NCI-H128 (cell line): Measurements from ENCODE around the gene LRP1B.

Source experiments
- DNase-seq: peaks from one replicate; lab custom pipeline; 2025; ENCODE audit not compliant: unreplicated experiment; lab: John Stamatoyannopoulos, UW

The LRP1B gene

DNA sequence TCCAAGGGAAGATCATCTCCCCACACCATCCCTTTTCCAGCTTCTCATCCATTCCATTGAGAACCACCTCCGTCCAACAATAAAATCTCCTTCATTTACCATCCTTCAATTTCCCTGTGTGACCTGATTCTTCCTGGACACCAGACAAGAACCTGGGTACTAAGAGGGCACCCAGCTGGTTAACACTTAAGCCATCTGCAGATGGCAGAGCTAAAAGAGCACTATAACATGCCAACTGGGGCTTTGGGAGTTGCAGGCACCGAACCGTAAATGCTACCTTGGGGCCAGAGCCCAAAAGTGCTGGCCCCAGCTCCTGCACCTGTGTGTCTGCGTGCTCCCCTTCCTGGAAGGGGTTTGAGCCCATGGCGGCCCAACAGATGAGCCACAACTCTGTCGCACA is 655.0 kb downstream of the LRP1B start:
- no peak for DNase-seq

DNA sequence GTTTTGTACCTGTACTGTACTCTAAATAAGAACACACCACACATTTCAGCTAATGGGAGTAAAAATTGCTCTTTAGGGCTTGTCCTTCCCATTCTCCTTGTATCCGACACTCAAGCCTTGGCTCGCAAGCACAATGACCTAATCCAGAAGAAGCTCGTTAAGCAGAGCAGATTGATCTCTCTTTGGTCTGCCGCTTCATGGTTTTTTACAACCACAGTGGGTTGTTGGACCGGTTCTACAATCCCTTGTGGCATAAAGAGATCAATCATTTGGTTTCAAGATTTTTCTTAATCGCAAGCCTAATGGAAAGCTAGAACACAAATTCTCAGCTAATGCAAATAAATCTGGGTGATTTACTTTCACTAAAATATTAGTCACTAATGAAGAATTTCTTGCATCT is 662.1 kb downstream of the LRP1B start:
- DNase-seq, result no peak

DNA sequence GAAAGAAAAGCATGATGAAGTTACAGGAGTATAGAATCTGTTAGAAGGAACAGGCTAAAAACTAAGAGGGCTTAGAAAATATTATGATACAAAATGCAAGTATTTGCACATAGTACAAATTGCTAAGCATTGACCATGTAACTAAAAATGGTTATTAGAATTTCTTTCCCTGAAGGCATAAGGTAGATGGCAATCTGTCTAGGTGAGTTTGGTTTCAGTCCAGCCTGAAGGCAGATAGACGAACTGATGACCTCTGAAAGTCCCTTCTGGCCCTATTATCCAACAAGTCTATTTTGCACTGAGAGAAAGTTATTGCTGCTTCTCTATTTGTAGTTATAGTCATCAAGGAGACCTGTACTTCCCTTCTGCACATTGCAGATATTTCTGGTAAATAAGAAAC is 663.5 kb downstream of the LRP1B start:
- DNase-seq, result no peak

DNA sequence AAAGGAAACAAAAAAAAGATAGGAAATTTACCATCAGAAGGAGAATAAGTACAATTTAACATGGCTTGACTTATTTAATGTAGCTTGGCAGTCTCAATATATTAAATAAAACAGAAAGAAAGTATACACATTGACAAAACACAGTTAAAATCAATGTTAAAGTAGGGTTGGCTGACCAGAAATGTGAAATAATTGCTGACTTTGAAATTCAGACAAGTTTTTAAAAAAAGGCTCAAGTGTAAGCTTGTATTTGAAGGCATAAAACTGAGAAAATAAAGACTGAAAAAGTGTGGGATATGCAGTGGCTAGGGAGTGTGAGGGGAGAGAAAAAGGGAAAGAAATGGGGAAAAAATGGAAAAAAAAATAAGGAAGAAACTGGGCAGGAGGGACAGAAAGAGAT is 665.8 kb downstream of the LRP1B start:
- DNase-seq, result no peak

DNA sequence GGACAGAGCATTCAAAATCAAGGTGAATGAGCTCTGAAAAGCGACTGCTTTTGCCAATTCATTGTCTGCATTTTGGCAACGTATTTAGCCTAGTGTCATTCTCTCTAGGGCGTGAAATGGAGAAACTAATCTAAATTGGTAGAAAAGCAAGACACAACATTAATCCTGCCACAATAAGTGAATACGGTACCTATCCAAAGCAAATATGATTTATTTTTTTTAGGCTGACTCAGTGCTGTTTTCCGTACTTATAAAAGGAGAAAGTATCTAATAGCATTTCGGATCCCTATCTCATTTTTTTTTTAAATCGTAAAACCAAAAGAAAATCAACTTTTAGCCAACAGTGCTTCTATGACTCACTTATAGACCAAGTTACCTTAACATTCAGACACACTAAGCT is 672.5 kb downstream of the LRP1B start:
- no peak for DNase-seq

DNA sequence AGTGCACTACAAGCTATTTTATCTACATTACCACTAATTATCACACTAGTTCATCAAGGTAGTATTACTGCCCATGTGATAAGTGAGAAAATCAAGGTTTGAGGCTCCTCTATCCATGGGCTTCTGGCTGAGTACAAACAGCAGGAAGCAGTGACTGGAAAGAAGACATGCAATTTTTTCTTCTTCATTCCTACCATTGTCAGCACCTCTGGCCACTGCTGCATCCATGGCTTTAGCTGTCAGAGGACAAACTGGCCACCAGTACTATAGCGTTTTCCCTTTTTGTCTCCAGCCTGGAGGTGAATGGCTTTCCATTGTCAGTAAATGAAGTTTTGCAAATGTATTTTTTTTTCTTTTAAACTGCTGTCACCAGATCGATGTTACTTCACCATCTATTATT is 674.9 kb downstream of the LRP1B start:
- DNase-seq, result no peak

DNA sequence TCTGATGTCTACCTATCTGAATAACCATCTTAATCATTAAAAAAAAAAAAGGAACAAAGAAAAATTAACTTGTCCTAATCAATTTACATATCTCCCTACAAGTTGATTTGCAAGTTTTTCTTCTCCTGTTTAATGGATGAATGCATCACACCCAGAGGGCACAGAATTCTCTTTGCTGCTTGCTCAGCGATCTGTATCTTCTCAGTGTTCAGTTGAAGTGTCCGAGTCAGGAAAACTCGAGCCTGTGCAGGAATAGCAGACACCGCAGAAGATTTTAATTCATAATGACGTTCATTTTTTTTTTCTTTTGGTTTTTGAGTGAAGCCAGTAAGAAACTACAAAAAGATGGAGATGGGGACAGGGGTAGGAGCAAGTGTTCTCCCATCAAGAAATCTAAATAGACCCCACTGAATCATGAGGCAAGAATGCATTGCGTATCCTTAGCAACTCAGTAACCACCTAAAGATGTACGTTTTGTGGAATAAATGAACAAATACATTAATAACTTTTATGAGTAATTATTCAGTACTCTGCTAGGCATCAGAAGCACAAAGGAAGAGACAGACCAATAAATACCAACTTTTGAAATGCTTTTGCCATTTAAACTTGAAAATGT is 675.5 kb downstream of the LRP1B start:
- DNase-seq, result no peak

DNA sequence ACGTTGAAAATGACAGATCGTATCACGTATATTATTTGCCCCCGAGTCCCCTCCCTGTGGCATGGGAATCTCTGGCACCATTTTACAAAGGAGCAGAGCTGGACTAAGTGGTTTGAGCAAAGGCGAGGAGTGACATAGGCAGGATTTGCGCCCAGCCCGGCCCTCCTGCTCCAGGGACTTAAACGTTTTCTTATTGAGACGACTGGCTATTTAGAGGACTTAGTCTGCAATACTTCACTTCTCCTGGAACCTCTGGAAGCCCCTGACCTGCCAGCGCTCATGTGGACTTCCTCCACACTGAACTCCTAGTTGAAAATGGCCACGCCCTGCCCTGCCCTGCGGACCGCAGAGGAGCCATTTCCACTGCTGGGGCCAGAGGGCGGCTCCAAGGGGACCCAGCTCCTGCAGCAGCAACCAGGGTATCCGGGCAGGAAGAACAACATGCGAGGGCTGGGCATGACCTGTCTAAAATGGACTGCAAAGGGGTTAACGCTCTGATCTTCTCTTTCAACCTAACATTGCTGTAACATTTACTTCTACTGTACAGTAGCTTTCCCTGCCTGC is 690.7 kb downstream of the LRP1B start:
- no peak for DNase-seq

DNA sequence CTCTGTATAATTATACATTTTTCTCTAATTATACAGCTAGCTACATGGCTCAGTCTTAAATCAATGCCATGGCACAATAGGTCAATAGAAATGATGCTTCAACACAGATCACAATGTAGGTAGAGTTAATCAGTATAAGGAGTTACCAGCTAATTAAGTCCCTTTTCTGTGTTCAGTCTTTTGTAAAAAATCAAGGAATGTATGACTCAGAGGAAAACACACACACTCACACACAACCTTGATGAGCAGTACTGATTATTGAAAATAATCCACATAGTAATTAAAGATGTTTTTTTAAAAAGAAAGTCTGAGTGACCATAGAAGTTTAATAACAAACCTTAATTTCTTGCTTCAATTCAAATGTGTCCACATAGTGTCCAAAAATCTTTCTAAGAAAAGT is 691.3 kb downstream of the LRP1B start:
- DNase-seq, result no peak

DNA sequence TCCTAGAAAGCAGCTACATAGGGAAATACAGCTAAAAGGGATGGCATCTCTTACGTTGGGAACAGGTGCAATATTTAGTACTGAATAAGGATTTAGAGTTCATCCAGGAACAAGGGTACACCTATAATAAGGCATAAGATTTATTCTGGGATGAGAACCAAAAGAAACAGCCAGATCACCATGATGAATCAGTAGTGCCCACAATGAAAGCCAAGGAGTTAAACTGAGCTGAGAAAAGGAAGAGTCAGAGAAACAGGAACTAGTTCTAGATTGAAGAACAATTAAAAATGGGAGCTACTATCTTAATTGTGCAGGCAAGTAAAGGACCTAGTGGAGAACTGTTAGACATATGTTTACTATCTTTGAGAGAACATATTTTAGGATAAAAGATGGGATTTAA is 692.3 kb downstream of the LRP1B start:
- DNase-seq, result no peak

DNA sequence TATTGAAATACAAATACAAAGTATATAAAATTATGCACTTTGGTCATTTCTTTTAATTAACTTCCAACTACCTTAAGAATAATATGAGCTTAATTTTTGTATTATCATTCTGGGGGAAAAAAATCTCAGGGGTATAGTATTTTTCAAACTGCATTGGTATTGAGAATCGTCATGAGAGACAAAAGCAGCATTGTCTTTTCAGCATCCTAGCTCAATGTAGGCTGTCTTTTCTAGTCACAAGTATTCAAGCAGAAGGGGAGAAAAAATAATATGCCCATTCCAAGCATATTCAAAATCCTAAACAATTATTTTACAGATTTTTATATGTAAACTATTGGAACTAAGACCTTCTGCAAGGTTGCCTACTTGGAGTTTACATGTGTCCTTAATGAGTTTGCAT is 693.3 kb downstream of the LRP1B start:
- no peak for DNase-seq

DNA sequence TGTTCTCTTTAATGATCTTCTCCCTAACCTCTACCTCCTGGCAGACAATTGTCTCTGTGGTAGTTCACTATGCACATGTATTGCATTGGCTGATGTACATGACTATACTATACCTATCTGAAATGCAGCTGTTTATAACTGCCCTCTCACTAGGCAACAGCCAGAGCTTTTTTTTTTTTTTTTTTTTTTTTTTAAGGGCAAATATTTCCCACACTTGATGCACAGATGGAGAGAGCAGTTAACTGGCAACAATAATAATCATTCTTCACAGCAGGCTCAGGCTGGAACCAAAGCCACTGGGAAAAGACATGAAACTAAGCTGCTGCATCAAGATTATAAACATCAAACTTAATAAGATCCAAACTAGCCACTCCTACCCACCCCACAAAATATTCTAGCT is 707.7 kb downstream of the LRP1B start:
- no peak for DNase-seq

DNA sequence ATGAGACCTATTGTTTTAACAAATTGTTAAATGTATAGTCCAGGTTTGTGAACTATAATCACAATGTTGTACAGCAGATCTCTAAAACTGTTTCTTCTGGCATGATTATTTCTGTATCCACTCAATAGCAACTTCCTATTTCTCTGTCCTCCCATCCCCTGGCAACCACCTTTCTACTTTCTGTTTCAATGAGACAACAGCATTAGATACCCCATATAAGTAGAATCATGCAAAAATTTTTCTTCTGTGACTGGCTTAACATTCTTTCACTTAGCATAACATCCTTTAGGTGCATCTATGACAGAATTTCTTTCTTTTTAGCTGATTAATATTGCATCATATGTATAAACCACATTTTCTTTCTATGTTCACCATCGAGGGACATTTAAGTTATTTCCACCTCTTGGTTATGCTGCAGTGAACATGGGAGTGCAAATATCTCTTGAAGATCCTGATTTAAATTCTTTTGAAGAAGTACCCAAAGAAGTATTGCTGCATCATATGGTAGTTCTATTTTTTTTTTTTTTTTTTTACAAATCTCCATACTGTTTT is 713.5 kb downstream of the LRP1B start:
- DNase-seq, result no peak

DNA sequence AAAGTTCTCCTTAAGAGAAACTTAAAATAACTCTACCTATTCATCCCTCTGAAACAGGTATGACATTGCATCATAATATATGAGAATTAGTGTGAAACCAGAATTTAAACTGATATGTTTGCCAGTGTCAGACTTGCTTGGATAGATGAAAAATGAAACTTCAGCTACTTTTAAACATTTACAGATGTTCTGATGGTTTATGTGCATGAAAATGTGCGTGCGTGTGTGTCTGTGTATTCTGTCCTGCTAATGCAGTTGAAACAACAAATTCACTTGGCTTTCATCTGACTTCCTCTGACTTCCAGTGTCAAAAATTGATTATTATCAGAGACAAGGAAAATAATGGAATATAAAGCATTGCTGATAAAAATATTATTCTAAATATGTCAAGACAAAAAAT is 719.4 kb downstream of the LRP1B start:
- no peak for DNase-seq

DNA sequence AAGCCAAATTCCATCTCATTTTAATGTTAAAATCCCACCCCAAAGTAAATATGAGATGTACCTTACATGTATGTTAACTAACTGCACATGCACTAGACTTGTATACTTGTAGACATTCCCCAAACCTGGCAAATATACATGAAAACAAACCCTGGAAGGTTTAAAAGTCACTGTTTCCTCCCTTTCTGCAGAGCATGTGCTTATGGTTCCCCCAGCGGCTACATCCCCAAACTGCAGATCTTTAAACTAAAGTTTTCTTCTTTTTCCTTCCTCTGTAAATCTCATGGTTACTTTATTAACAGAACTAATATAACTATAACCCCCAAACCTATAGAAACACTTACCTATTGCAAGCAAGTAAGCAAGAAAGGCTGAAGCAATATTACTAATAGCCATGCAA is 731.5 kb downstream of the LRP1B start:
- no peak for DNase-seq

DNA sequence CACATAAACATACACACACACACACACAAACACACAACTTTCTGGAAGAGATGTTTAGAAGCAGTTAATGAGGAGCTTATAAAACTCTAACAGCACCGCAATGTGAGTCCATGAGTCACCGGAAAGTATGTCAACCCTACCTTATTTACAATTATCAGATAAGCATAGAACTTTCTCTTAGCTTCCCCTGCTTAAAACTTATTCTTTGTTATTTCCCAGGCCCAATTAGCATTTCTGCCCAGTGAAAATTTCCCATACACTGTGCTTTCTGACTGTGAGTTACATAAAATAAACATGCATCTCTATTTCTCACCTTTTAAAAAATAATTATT is 737.6 kb downstream of the LRP1B start:
- no peak for DNase-seq

DNA sequence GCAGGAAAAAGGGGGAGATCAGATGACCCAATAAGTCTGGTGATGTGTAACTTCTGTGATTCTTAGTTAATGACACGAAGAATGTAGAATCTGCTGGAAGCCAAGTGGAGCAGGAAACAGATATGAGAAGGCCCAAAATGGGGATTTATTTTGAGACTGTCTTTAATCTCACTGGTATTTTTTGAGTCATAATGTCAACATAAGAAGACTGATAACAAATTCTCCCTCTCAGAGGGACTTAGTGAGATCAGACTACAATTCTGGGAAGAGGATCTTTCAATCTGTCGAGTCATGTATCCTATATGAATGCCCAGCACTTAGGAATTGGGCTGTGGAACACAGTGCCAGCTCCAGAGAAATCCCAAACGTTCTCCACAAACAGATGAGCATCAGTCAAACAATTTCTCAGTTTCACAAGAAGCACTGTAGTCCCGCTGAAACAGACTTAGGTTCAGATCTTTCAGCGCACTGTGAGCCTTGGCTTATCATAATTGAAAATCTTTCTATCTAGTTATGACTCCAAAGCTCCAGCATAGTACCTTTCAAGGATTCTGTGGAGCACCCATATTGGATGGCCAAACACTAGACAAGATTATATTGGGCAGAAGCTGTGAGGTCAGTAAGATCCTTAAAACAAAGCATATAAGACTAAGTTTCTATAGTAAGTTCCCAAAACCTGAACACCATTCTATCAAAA is 738.2 kb downstream of the LRP1B start:
- DNase-seq, result no peak

DNA sequence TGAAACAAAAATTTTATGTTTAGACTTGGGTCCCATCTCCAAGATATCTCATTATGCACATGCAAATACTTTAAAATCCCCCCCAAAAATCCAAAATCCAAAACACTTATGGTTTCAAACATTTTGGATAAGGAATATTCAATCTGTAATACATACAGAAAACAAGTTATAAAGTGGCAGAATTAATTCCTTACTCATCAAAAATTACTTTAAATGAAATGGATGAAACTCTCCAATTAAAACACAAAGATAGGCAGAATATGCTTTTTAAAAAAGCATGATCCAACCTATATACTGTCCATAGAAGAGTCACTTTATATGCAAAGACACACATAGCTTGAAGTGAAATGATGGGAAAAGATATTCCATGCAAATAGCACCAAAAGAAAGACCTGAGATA is 744.6 kb downstream of the LRP1B start:
- DNase-seq, result no peak

DNA sequence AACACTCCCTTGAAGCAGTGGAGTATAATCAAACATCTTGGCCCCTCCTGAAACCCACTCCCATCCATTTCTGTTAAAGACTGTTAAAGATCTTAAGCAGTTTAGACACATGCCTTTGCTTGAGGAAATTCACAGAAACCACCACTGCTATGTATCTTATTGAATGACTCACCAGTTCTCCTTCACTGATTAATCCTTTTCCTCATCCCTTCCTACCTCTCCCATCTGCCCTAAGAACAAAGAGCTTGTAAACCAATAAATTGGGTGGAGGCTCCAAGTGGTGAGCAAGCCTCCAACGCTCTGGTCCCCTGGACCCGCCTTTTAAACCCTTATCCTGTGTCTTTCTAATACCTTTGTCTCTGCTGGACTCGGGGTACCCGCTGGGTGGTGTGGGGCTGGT is 746.1 kb downstream of the LRP1B start:
- no peak for DNase-seq

DNA sequence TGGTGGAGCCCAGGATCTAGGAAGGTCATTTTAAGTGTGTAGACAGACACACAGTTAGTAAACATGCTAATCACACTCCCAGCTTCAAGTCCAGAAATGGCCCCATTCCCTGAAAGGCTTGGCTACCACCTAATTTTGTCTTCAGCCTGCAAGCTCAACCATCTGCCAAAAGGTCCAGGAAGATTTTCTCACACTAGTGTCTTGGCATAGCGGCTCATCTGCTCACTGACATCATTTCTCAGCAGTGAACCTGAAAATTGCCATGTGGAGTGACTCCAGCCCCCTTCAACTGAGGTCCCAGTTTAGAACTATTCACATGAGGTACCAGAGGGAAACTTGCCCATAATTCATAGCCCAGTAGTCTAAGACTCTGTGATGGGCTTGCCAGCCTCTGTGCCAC is 748.9 kb downstream of the LRP1B start:
- no peak for DNase-seq

DNA sequence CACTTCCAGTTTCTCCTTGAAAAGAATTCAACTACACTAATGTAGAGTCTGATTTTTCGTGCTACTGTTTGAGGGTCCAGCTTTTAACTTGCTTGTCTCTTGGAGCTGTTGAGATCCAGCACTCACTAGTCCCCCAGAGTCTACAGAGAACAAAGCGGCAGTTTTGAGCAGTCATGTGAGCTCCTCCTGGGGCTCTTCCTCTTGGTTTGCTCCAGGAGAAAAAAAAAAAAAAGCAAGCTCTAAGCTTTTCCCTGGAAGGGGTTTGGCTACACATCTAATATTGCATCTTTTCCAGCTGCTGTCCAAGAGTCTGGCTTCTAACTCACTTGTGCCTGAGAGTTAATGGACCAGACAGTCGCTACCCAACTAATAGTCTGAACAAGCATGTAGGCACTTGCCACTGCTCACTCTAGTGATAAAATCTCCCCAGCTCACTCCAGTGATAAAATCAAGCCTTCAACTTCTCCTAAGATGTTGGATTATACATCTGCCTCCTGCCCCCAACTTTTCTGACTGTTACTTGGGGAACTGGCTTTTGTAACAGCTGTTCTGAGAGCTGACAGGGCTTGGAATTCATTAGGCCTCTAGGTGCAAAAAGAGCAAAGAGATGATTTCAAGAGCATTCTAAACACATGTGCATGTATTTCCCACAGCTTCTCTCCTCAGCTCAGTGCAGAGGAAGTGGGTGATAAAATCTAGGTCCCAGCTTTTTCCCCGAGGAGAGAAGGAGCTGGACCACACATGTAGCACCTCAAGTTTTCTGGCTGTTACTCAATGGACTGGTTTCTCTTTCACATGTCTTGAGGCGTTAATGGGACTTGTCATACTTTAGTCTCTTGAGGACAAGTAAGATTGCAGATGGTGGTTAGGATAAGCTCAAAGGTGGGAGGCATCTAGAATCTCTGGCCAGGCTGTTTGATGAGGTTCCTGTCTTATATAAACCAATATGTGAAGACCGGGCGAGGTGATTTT is 750.5 kb downstream of the LRP1B start:
- DNase-seq, result no peak

DNA sequence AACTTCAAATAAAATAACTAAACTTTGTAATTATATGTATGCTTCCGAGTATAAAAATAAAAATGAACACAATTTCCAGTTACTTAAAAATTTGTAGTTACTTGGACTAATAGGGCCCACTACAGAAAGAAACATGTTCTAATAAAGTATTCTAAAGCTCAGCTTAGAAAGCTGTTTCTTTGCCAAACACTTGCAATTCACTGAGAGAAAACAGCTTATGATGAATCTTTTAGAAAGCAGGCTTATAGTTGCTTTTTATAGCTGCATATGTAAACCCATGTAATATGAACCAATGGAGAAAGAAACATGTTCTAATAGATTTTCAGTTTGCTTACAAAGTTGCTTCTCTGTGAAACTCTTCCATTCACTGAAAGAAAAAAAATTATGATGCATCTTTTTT is 766.0 kb downstream of the LRP1B start:
- DNase-seq, result no peak
